H9 (cell line): ENCODE measurements around the gene KRT81. TPM values are rescaled to one million over a fixed set of nuclear protein-coding genes. Genes with fewer than 3 reads are reported as not detected.

Experiments used
- DNase-seq: peaks from one replicate; pipeline ENCODE4 v3.0.0-alpha.2; 2017
- H2AFZ ChIP-seq: one replicate; pipeline ENCODE4 v1.6.1; 2013; ENCODE audit warnings: mild to moderate bottlenecking, low read length, control low read depth, moderate library complexity
- H2AK5ac ChIP-seq: 2 replicates; pipeline ENCODE4 v1.6.1; 2013; ENCODE audit warnings: low read length, control low read depth, mixed read lengths; ENCODE audit not compliant: insufficient read length
- H2BK120ac ChIP-seq: one replicate; pipeline ENCODE4 v1.6.1; 2013; ENCODE audit warnings: low read depth, mild to moderate bottlenecking, low read length, control low read depth, inconsistent platforms; ENCODE audit not compliant: poor library complexity, severe bottlenecking
- H2BK12ac ChIP-seq: 2 replicates; pipeline ENCODE4 v1.6.1; 2013; ENCODE audit warnings: low read length, control low read depth, mixed read lengths, low read depth; ENCODE audit not compliant: insufficient read length
- H2BK15ac ChIP-seq: 2 replicates; pipeline ENCODE4 v1.6.1; 2013; ENCODE audit warnings: low read depth, low read length, control low read depth
- H2BK20ac ChIP-seq: one replicate; pipeline ENCODE4 v1.6.1; 2013; ENCODE audit warnings: low read depth, mild to moderate bottlenecking, low read length, control low read depth, inconsistent platforms; ENCODE audit not compliant: poor library complexity, severe bottlenecking
- H2BK5ac ChIP-seq: 2 replicates; pipeline ENCODE4 v1.6.1; 2013; ENCODE audit warnings: low read length, control low read depth, mixed read lengths; ENCODE audit not compliant: insufficient read length
- H3K14ac ChIP-seq: 2 replicates; pipeline ENCODE4 v1.6.1; 2013; ENCODE audit warnings: low read length, control low read depth; ENCODE audit not compliant: insufficient read depth
- H3K18ac ChIP-seq: 2 replicates; pipeline ENCODE4 v1.6.1; 2013; ENCODE audit warnings: low read depth, mild to moderate bottlenecking, mixed read lengths, low read length, control low read depth; ENCODE audit not compliant: insufficient read length
- H3K23ac ChIP-seq: 2 replicates; pipeline ENCODE4 v1.6.1; 2013; ENCODE audit warnings: low read length, control low read depth, mixed read lengths, low read depth; ENCODE audit not compliant: insufficient read length
- H3K23me2 ChIP-seq: 2 replicates; pipeline ENCODE4 v1.6.1; 2013; ENCODE audit warnings: low read depth, mild to moderate bottlenecking, mixed read lengths, low read length, control low read depth; ENCODE audit not compliant: insufficient read length, poor library complexity, severe bottlenecking
- H3K27ac ChIP-seq: 2 replicates; pipeline ENCODE4 v1.5.1; 2013; ENCODE audit warnings: low read length, control low read depth, mixed read lengths, low read depth; ENCODE audit not compliant: insufficient read length
- H3K27me3 ChIP-seq: 2 replicates; pipeline ENCODE4 v1.6.1; 2013; ENCODE audit warnings: low read length, control low read depth, inconsistent platforms; ENCODE audit not compliant: insufficient read depth
- H3K4ac ChIP-seq: 2 replicates; pipeline ENCODE4 v1.6.1; 2013; ENCODE audit warnings: low read depth, mild to moderate bottlenecking, control low read depth, inconsistent platforms, low read length, moderate library complexity
- H3K4me1 ChIP-seq: 2 replicates; pipeline ENCODE4 v1.6.1; 2013; ENCODE audit warnings: low read length, control low read depth, inconsistent platforms; ENCODE audit not compliant: insufficient read depth
- H3K4me2 ChIP-seq: 2 replicates; pipeline ENCODE4 v1.6.1; 2013; ENCODE audit warnings: low read length, control low read depth, mixed read lengths; ENCODE audit not compliant: insufficient read length, insufficient read depth
- H3K56ac ChIP-seq: 2 replicates; pipeline ENCODE4 v1.6.1; 2013; ENCODE audit warnings: low read depth, mild to moderate bottlenecking, mixed read lengths, low read length, control low read depth; ENCODE audit not compliant: insufficient read length
- H3K79me1 ChIP-seq: 2 replicates; pipeline ENCODE4 v1.6.1; 2013; ENCODE audit warnings: low read depth, mild to moderate bottlenecking, moderate library complexity, low read length, control low read depth, inconsistent platforms; ENCODE audit not compliant: insufficient read depth, poor library complexity, severe bottlenecking
- H3K79me2 ChIP-seq: 2 replicates; pipeline ENCODE4 v1.6.1; 2013; ENCODE audit warnings: low read length, control low read depth, inconsistent platforms; ENCODE audit not compliant: insufficient read depth
- H3K9ac ChIP-seq: 2 replicates; pipeline ENCODE4 v1.6.1; 2013; ENCODE audit warnings: low read length, control low read depth, mixed read lengths; ENCODE audit not compliant: insufficient read length; ENCODE audit errors: extremely low read depth
- H3K9me3 ChIP-seq: one replicate; pipeline ENCODE4 v1.6.1; 2013; ENCODE audit warnings: low read depth, low read length, inconsistent platforms; ENCODE audit not compliant: control insufficient read depth
- H3T11ph ChIP-seq: one replicate; pipeline ENCODE4 v1.6.1; 2013; ENCODE audit warnings: mild to moderate bottlenecking, low read length, control low read depth, inconsistent platforms
- H4K20me1 ChIP-seq: one replicate; pipeline ENCODE4 v1.6.1; 2013; ENCODE audit not compliant: control insufficient read depth, insufficient read length, insufficient read depth
- H4K5ac ChIP-seq: 2 replicates; pipeline ENCODE4 v1.6.1; 2013; ENCODE audit warnings: low read depth, mild to moderate bottlenecking, mixed read lengths, low read length, control low read depth; ENCODE audit not compliant: insufficient read length
- H4K8ac ChIP-seq: replicated peaks from 2 replicates; pipeline ENCODE4 v1.6.1; 2013; ENCODE audit warnings: low read length, control low read depth, mixed read lengths, low read depth; ENCODE audit not compliant: insufficient read length
- H4K91ac ChIP-seq: 2 replicates; pipeline ENCODE4 v1.6.1; 2013; ENCODE audit warnings: low read depth, mild to moderate bottlenecking, moderate library complexity, mixed read lengths, low read length, control low read depth; ENCODE audit not compliant: insufficient read length
- H3K27ac Mint-ChIP-seq, 3 experiments: 2 replicates in 2 of 3; 3 replicates in 1 of 3; pipeline ENCODE4 v1.8.0; 2020 to 2021; ENCODE audit warnings: mixed read lengths in 3 of 3, mild to moderate bottlenecking in 1 of 3, moderate library complexity in 1 of 3
- H3K27me3 Mint-ChIP-seq: 2 replicates; pipeline ENCODE4 v1.8.0; 2021; ENCODE audit warnings: low read depth, mild to moderate bottlenecking, moderate library complexity, mixed read lengths
- H3K36me3 Mint-ChIP-seq, 3 experiments: 2 replicates in 2 of 3; 3 replicates in 1 of 3; pipeline ENCODE4 v1.8.0; 2020 to 2021; ENCODE audit warnings: low read depth in 3 of 3, mixed read lengths in 3 of 3; ENCODE audit not compliant: insufficient read depth in 1 of 3
- H3K4me1 Mint-ChIP-seq, 2 experiments: 2 replicates each; pipeline ENCODE4 v1.8.0; 2020; ENCODE audit warnings: mixed read lengths in 2 of 2
- H3K4me3 Mint-ChIP-seq, 2 experiments: 2 replicates in 1 of 2; 3 replicates in 1 of 2; pipeline ENCODE4 v1.8.0; 2020 to 2021; ENCODE audit warnings: mild to moderate bottlenecking in 2 of 2, mixed read lengths in 2 of 2, moderate library complexity in 1 of 2
- H3K9me3 Mint-ChIP-seq, 2 experiments: 2 replicates in 1 of 2; 3 replicates in 1 of 2; pipeline ENCODE4 v1.8.0; 2020; ENCODE audit warnings: mild to moderate bottlenecking in 2 of 2, mixed read lengths in 2 of 2, moderate library complexity in 1 of 2
- WGBS: extraction: QIAGEN DNeasy Blood & Tissue Kit; methylation state at CpG from one replicate; pipeline ENCODE4 v1.1.7; 2013; ENCODE audit warnings: missing lambda C conversion rate, low lambda C conversion rate, mixed read lengths; ENCODE audit not compliant: insufficient read length; ENCODE audit errors: extremely low coverage; 5-methylcytosine and 5-hydroxymethylcytosine counted together
- total RNA-seq: library from RNA; stranded (reverse); gene quantifications from 2 replicates; pipeline ENCODE4 v1.2.1, GENCODE V29; 2021
- TF ChIP-seq, protein P1 (sequence below): fragments of 200-600 bp; sonication (generic); conservative IDR thresholded peaks from 3 replicates; pipeline ENCODE4 v1.8.0; 2021; ENCODE audit warnings: antibody characterized with exemption, mild to moderate bottlenecking

Gene KRT81
- total RNA-seq, 1 experiment from 2014 or later, result not detected

DNA sequence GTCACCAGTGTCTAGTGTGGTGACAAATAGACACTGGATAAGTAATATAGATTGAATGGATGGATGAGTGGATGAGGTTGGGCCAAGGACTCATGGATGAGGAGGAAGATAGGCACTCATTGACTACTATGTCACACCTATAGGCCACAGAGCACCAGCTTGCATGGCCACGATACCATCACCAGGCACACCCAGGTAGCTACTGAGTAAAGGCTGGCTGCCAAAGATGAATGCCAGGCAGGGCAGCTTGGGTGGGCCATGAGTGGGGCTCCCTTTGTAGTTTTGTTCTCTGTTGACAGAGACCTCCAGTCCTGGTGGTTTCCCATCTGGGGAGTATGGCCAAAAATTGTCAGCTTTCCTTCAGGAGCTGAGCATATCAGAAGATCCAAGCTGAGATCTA is 41.0 kb upstream of the KRT81 start:
- Histone ChIP-seq H3K23ac (no peak overlapping the region), H2BK120ac (no peak overlapping the region), H2AFZ (no peak overlapping the region), H3K79me2 (no peaks in the 10 kb centered on the region), H3K79me1 (no peaks in the 10 kb centered on the region), H3K9ac (no peak overlapping the region), H3K27ac (no peak overlapping the region), H2BK15ac (no peak overlapping the region), H3K4me2 (no peak overlapping the region), H4K8ac (no peak overlapping the region), H3K4me1 (no peaks in the 10 kb centered on the region), H2BK20ac (no peak overlapping the region), H3K27me3 (no peaks in the 10 kb centered on the region), H3K18ac (no peak overlapping the region), H3K4ac (no peak overlapping the region), H2AK5ac (no peak overlapping the region), H2BK12ac (no peak overlapping the region), H2BK5ac (no peak overlapping the region), H3K23me2 (no peaks in the 10 kb centered on the region), H3T11ph (no peak overlapping the region), H3K14ac (no peak overlapping the region), H3K9me3 (no peaks in the 10 kb centered on the region), H3K56ac (no peak overlapping the region), H4K91ac (no peak overlapping the region), H4K5ac (no peak overlapping the region), H4K20me1 (no peaks in the 10 kb centered on the region)
- TF ChIP-seq, protein P1, sequence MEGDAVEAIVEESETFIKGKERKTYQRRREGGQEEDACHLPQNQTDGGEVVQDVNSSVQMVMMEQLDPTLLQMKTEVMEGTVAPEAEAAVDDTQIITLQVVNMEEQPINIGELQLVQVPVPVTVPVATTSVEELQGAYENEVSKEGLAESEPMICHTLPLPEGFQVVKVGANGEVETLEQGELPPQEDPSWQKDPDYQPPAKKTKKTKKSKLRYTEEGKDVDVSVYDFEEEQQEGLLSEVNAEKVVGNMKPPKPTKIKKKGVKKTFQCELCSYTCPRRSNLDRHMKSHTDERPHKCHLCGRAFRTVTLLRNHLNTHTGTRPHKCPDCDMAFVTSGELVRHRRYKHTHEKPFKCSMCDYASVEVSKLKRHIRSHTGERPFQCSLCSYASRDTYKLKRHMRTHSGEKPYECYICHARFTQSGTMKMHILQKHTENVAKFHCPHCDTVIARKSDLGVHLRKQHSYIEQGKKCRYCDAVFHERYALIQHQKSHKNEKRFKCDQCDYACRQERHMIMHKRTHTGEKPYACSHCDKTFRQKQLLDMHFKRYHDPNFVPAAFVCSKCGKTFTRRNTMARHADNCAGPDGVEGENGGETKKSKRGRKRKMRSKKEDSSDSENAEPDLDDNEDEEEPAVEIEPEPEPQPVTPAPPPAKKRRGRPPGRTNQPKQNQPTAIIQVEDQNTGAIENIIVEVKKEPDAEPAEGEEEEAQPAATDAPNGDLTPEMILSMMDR, result no peak
- DNase-seq, result no peak
- Mint-ChIP-seq H3K36me3 (no peaks in the 10 kb centered on the region), H3K4me1 (peaks cover 9 to 10% of the 10 kb centered on the region in 2 experiments), H3K27ac (no peak overlapping the region), H3K9me3 (no peaks in the 10 kb centered on the region), H3K4me3 (no peak overlapping the region), H3K27me3 (peaks cover 2% of the 10 kb centered on the region)
- no CpG with 5 or more reads among the region's 1 CpG for WGBS
